Occipital lobe (tissue), 3 donors: Measurements from ENCODE around the gene ZNF3. TPM values are rescaled to one million over a fixed set of nuclear protein-coding genes. Genes with fewer than 3 reads are reported as not detected.
A peak's percentile ranks its signal among the peaks of the same experiment; 100 is the strongest.

Source experiments
- DNase-seq: peaks from one replicate; lab custom pipeline; 2025; lab: John Stamatoyannopoulos, UW
- small RNA-seq: library from RNA; depleted of rRNA; stranded (forward); fragments of <200 nt; gene quantifications from one replicate; pipeline ENCODE3, GENCODE V24; 2014
- total RNA-seq: library from RNA; depleted of rRNA; stranded (reverse); fragments of >200 nt; gene quantifications from one replicate; pipeline ENCODE4 v1.2.3, GENCODE V29; 2014

ZNF3 gene
- total RNA-seq, 1 donor from 2014 or later = 45.2 TPM

- peak; percentile 36 for DNase-seq
Measured at GRCh38 chr7:100053215-100053614, 28.3 kb downstream of the ZNF3 start.

- no peak for DNase-seq
Measured at GRCh38 chr7:100051611-100052010, 29.9 kb downstream of the ZNF3 start.

GRCh38 chr7:100049441-100050291 is 31.9 kb downstream of the ZNF3 start, which contains the start of gene ZSCAN21:
TSS of gene ZSCAN21 (plus strand) at chr7:100049774. CDS start at chr7:100057007, 7,233 bp downstream.
- DNase-seq = peak; percentile 85

GRCh38 chr7:100048680-100049079 is 32.8 kb downstream of the ZNF3 start:
- DNase-seq = no peak

GRCh38 chr7:100044718-100045117 is 36.8 kb downstream of the ZNF3 start:
- DNase-seq = no peak

GRCh38 chr7:100040575-100040974 is 40.9 kb downstream of the ZNF3 start:
- DNase-seq = no peak

GRCh38 chr7:100038326-100038725 is 43.2 kb downstream of the ZNF3 start:
- DNase-seq = no peak

- DNase-seq = no peak
Measured at GRCh38 chr7:100035876-100036275, 45.6 kb downstream of the ZNF3 start.

GRCh38 chr7:100034871-100035510 is 46.5 kb downstream of the ZNF3 start:
- DNase-seq = no peak

- no peak for DNase-seq
Measured at GRCh38 chr7:100033526-100033925, 48.0 kb downstream of the ZNF3 start.

GRCh38 chr7:100029596-100029995 is 51.9 kb downstream of the ZNF3 start:
- DNase-seq = no peak

GRCh38 chr7:100027197-100027596 is 54.3 kb downstream of the ZNF3 start:
- no peak for DNase-seq

- DNase-seq = no peak
Measured at GRCh38 chr7:100024020-100024619, 57.4 kb downstream of the ZNF3 start.

GRCh38 chr7:100023526-100023925 is 58.0 kb downstream of the ZNF3 start:
- DNase-seq = no peak

GRCh38 chr7:100022621-100023020 is 58.9 kb downstream of the ZNF3 start:
- DNase-seq = no peak

GRCh38 chr7:100021297-100021696 is 60.2 kb downstream of the ZNF3 start:
- DNase-seq = no peak

Small RNA genes lying within 50 kb of the gene (small RNA-seq; reads per million reads assigned to genes)
- gene MIR106B (71.0 reads per million, percentile 96 among the genes with 10 or more reads in this experiment), gene MIR25 (1,483 reads per million, percentile 99 among the genes with 10 or more reads in this experiment), gene MIR93 (770 reads per million, percentile 98 among the genes with 10 or more reads in this experiment)

Other genes starting within 250 kb of the ZNF3 start
- not detected for gene OR2AE1, start 204.7 kb downstream of the ZNF3 start, total RNA-seq
- 9.0 TPM for gene TRIM4, start 162.2 kb downstream of the ZNF3 start, total RNA-seq
- gene GJC3, start 152.1 kb downstream of the ZNF3 start, total RNA-seq = 0.47 TPM
- not detected for gene AZGP1, start 105.7 kb downstream of the ZNF3 start, total RNA-seq
- 83.3 TPM for gene ZKSCAN1, start 66.1 kb downstream of the ZNF3 start, total RNA-seq
- gene ZSCAN21, start 31.9 kb downstream of the ZNF3 start, total RNA-seq = 14.7 TPM
- gene COPS6, start 7.2 kb upstream of the ZNF3 start, total RNA-seq = 25.9 TPM
- gene MCM7, start 19.7 kb upstream of the ZNF3 start, total RNA-seq = 44.8 TPM
- gene AP4M1, start 19.9 kb upstream of the ZNF3 start, total RNA-seq = 27.1 TPM
- 17.8 TPM for gene TAF6, start 37.6 kb upstream of the ZNF3 start, total RNA-seq
- gene CNPY4, start 37.9 kb upstream of the ZNF3 start, total RNA-seq = 19.2 TPM
- 6.4 TPM for gene MBLAC1, start 45.2 kb upstream of the ZNF3 start, total RNA-seq
- 22.6 TPM for gene LAMTOR4, start 67.2 kb upstream of the ZNF3 start, total RNA-seq
- gene TRAPPC14, start 77.0 kb upstream of the ZNF3 start, total RNA-seq = 8.0 TPM
- 2.3 TPM for gene GAL3ST4, start 86.9 kb upstream of the ZNF3 start, total RNA-seq
- 71.9 TPM for gene GPC2, start 95.7 kb upstream of the ZNF3 start, total RNA-seq
- gene STAG3, start 96.2 kb upstream of the ZNF3 start, total RNA-seq = 0.78 TPM
- not detected for gene PVRIG, start 138.2 kb upstream of the ZNF3 start, total RNA-seq
- not detected for gene SPDYE3, start 226.0 kb upstream of the ZNF3 start, total RNA-seq